Activated T-helper 1 cell treated with anti-CD3 and anti-CD28 coated beads, Interleukin-12 subunit alpha, Interleukin-12 subunit beta, Interleukin-2, Interleukin-4 antibody, amounts not matched to agents 30 ng/mL and 10 ng/mL and 1 ng/mL, durations not matched to agents 14 hours and 24 hours and 36 hours (primary cell): Measurements from ENCODE around the gene NKD2. TPM values are rescaled to one million over a fixed set of nuclear protein-coding genes. Genes with fewer than 3 reads are reported as not detected.
"Not testable (repeated sequence)": the region's sequence is repeated elsewhere in the genome, so short reads cannot be mapped to it uniquely, and the experiment has no call there.

Experiments
- DNase-seq: peaks from one replicate; pipeline ENCODE4 v3.0.0; 2021; ENCODE audit warnings: low spot score
- H3K27ac Mint-ChIP-seq: one replicate; pipeline ENCODE4 v1.8.0; 2021; ENCODE audit warnings: mild to moderate bottlenecking, mixed read lengths
- H3K27me3 Mint-ChIP-seq: one replicate; pipeline ENCODE4 v1.8.0; 2022; ENCODE audit warnings: mild to moderate bottlenecking, moderate library complexity, mixed read lengths; ENCODE audit not compliant: insufficient read depth
- H3K36me3 Mint-ChIP-seq: one replicate; pipeline ENCODE4 v1.8.0; 2021; ENCODE audit warnings: low read depth, mixed read lengths
- H3K4me1 Mint-ChIP-seq: one replicate; pipeline ENCODE4 v1.8.0; 2021; ENCODE audit warnings: low read depth, mixed read lengths
- H3K4me3 Mint-ChIP-seq: one replicate; pipeline ENCODE4 v1.8.0; 2021; ENCODE audit warnings: mild to moderate bottlenecking, moderate library complexity, mixed read lengths
- H3K9me3 Mint-ChIP-seq: one replicate; pipeline ENCODE4 v1.8.0; 2021; ENCODE audit warnings: mixed read lengths
- intact Hi-C: fragments of 100-400 bp; cut with micrococcal nuclease; formaldehyde crosslinking; loops from one replicate; pipeline ENCODE4 v1.15.1; 2024
- total RNA-seq: library from RNA; stranded (reverse); gene quantifications from 2 replicates; pipeline ENCODE4 v1.2.3, GENCODE V29; 2022

The NKD2 gene
- total RNA-seq, 1 donor from 2014 or later = 2.9 TPM

DNA sequence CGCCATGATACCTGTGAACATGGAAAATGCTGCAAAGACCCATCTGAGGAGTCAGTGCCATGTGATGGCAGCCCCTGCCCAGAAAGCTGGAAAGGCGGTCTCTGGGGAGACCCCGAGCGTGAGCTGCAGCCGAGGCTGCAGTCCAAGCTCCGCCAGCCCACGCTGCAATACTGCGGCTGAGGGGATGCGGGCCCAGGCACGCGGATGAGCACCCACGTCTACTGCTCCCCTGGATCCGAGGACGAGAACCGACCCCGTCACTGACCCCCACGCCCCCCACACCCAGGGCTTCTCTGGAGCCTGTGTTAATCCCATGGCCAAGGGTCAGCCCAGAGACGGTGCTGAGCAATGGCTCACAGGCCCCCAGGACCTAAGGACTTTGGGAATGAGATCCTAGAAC, 70.9 kb downstream of the NKD2 start:
- Mint-ChIP-seq H3K4me1 (no peaks in the 10 kb centered on the region), H3K36me3 (peaks cover 14% of the 10 kb centered on the region), H3K4me3 (no peak overlapping the region), H3K27me3 (no peaks in the 10 kb centered on the region), H3K27ac (no peak overlapping the region), H3K9me3 (no peaks in the 10 kb centered on the region)
- DNase-seq = no peak
- intact Hi-C loops = no loop called here

DNA sequence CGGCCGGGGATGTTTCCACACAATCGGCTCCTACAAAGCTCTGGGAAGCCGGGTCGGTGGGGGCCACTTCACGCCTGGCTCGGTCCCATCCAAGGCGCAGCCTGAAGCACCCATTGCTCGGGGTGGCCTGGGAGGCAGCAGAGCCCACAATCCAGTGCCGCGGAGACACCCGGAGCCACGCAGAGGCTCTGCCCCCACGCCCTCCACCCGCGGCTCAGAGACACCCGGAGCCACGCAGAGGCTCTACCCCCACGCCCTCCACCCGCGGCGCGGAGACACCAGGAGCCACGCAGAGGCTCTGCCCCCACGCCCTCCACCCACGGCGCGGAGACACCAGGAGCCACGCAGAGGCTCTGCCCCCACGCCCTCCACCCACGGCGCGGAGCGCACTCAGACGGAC, 71.4 kb downstream of the NKD2 start:
- no peak for DNase-seq
- no peaks in the 10 kb centered on the region for H3K9me3 Mint-ChIP-seq
- H3K36me3 Mint-ChIP-seq = peaks cover 15% of the 10 kb centered on the region
- intact Hi-C loops = no loop called here
- H3K4me3 Mint-ChIP-seq = no peak overlapping the region
- H3K4me1 Mint-ChIP-seq = no peaks in the 10 kb centered on the region
- no peak overlapping the region for H3K27ac Mint-ChIP-seq
- no peaks in the 10 kb centered on the region for H3K27me3 Mint-ChIP-seq

DNA sequence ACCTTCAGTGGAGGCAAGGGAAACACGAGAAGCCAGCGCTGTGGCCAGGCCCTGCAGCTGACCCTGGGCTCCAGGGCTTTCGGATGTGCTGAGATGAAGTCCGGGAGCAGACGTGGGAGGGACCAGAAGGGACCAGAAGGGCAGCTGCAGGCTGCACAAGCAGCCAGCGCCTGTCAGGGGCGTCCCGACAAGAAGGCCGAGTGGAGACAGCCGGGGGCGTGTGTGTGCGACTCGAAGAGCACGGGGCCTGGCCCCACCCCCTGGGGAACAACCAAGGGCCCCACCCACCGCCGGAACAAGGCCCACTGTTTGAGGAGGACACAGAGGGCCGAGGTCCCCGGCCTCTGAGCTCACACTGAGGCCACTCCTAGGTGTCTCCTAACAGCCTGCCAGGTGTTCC, 71.8 kb downstream of the NKD2 start:
- DNase-seq = no peak
- H3K27ac Mint-ChIP-seq = no peak overlapping the region

DNA sequence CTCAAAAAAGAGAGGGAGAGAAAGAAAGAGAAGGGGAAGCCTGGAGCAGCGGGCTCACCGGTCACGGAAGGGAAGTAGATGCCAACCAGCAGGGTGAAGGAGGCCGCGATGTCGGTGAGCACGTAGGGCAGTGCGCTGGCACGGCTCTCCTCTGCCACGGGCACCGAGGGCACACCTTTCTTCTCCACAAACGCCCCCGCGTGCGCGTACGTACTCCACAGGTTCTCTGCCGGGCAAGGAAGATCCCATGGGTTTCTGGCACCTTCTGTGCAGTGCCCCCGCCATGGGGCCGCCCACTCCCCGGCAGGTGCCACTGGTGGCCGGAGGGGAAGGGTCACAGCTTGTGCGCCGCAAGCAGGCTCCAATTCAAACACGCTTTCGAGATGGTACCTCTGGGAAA, 72.9 kb downstream of the NKD2 start:
- H3K9me3 Mint-ChIP-seq = no peaks in the 10 kb centered on the region
- H3K27me3 Mint-ChIP-seq = no peaks in the 10 kb centered on the region
- H3K4me1 Mint-ChIP-seq = no peaks in the 10 kb centered on the region

More for the DNA sequence above, 71.8 kb downstream of the NKD2 start:
- Mint-ChIP-seq H3K9me3 (no peaks in the 10 kb centered on the region), H3K36me3 (peaks cover 15% of the 10 kb centered on the region), H3K4me3 (no peak overlapping the region), H3K27me3 (no peaks in the 10 kb centered on the region), H3K4me1 (no peaks in the 10 kb centered on the region)
- intact Hi-C loops = no loop called here

DNA sequence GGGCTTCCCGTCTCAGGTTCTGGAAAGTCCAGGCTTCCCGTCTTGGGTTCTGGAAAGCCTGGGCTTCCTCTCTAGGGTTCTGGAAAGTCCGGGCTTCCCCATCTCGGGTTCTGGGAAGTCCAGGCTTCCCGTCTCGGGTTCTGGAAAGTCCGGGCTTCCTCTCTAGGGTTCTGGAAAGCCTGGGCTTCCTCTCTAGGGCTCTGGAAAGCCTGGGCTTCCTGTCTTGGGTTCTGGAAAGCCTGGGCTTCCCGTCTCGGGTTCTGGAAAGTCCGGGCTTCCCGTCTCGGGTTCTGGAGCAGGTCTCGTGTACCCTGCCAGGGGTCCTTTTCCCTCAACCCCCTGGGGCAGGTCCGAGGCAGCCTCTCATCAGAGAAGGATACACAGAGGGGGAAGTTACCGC, 74.4 kb downstream of the NKD2 start:
- DNase-seq, intact Hi-C loops, H3K4me3 Mint-ChIP-seq, H3K27ac Mint-ChIP-seq, H3K4me1 Mint-ChIP-seq, H3K9me3 Mint-ChIP-seq, H3K27me3 Mint-ChIP-seq: not testable (repeated sequence)
- H3K36me3 Mint-ChIP-seq = peaks cover 20% of the 10 kb centered on the region

More for the DNA sequence above, 72.9 kb downstream of the NKD2 start:
- Mint-ChIP-seq H3K4me3 (no peak overlapping the region), H3K27ac (no peak overlapping the region), H3K36me3 (peaks cover 20% of the 10 kb centered on the region)
- intact Hi-C loops = no loop called here
- no peak for DNase-seq

DNA sequence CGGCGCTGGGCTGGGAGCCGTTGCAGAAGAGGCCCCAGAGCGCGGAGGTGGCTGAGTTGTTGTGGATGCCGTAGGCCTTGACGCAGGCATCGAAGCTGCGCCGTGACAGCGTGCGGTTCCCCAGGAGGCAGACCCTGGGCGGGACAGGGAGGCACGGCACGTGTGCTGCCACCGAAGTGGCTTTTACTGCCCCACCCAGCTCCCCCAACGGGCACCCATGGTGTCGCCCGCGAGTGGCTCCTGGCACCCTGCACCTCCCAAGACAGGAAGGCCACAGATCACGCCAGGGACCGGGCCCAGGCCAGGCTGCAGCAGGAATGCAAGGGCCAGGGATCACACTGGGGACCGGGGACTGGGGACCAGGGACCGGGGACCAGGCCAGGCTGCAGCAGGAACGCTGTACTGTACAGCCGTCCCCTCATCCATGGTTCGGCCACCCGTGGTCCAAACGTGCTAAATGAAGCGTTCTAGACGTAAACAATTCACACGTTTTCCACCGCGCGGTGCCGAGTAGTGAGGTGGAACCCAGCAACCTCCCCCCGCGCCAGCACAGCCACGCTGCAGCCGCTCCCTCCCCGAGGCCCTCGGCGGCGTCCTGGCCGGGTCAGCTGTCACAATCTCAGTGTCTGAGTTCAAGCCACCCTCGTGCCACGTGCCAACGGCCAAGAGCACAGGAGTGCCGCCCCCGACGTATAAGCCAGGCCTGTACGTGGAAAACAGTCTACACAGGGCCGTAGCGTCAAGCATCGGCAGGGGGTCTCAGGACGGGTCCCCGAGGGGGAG, 75.4 kb downstream of the NKD2 start:
- H3K27me3 Mint-ChIP-seq = no peaks in the 10 kb centered on the region
- intact Hi-C loops = no loop called here
- DNase-seq = no peak
- H3K4me1 Mint-ChIP-seq = no peaks in the 10 kb centered on the region
- H3K27ac Mint-ChIP-seq = no peak overlapping the region
- H3K4me3 Mint-ChIP-seq = no peak overlapping the region
- H3K36me3 Mint-ChIP-seq = peaks cover 18% of the 10 kb centered on the region
- no peaks in the 10 kb centered on the region for H3K9me3 Mint-ChIP-seq

DNA sequence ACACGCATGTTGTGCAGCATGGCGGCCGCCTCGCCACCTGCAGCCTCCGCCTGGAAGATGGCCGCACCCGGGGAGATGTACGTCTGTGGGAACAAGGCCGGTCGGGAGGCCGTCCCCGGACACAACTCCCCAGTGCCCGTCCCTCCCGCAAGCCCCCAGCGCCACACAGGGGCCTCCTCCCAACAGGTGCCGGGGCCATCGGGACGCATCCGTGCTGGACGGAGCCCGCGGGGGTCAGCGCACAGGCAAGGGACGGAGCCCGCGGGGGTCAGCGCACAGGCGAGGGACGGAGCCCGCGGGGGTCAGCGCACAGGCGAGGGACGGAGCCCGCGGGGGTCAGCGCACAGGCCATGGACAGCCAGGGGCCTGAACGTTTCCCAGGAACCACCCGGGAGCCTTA, 76.8 kb downstream of the NKD2 start:
- Mint-ChIP-seq H3K4me1 (no peaks in the 10 kb centered on the region), H3K36me3 (peaks cover 18% of the 10 kb centered on the region), H3K27ac (no peak overlapping the region), H3K27me3 (peaks cover 2% of the 10 kb centered on the region), H3K9me3 (no peaks in the 10 kb centered on the region), H3K4me3 (no peak overlapping the region)
- intact Hi-C loops = no loop called here
- no peak for DNase-seq

DNA sequence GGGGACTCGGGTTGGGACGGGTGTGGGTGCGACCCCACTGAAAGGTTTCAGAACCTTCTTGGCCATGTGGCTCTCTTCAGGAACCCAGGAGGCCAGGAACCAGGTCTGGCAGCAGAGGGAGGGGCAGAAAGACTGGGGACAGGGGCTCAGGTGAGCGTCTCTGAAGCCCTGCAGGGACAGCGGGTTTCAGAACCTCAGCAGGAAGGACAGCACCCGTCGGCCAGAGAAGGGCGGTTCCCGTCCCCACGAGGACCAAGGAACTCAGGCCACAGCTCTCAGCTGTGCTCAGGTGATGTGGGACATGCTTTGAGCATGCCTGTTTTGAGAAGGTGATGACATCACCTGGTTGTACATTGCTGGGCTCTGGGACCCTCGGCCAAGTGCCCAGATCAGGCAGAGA, 77.5 kb downstream of the NKD2 start:
- Mint-ChIP-seq H3K27ac (no peak overlapping the region), H3K9me3 (no peaks in the 10 kb centered on the region), H3K27me3 (peaks cover 2% of the 10 kb centered on the region), H3K4me3 (no peak overlapping the region), H3K36me3 (peaks cover 13% of the 10 kb centered on the region), H3K4me1 (no peaks in the 10 kb centered on the region)
- no peak for DNase-seq
- intact Hi-C loops = no loop called here

DNA sequence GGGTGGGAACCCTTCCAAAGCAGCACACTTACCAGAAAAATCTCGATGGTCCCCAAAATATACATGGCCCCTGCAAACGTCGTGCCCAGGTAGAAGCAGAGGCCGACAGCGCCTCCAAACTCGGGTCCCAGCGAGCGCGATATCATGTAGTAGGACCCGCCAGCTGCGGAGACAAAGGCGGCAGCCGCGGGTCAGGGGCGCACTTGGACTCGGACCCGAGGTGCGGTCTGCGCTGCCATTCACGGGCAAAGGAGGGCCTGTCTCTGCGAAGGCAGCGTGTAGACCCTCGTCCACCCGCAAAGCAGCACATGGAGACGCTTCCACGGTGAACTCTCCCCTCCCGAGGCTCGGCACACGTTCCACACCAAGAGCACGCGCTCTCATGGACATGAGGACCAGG, 78.3 kb downstream of the NKD2 start:
- intact Hi-C loops = no loop called here
- Mint-ChIP-seq H3K9me3 (no peaks in the 10 kb centered on the region), H3K27ac (no peak overlapping the region)

DNA sequence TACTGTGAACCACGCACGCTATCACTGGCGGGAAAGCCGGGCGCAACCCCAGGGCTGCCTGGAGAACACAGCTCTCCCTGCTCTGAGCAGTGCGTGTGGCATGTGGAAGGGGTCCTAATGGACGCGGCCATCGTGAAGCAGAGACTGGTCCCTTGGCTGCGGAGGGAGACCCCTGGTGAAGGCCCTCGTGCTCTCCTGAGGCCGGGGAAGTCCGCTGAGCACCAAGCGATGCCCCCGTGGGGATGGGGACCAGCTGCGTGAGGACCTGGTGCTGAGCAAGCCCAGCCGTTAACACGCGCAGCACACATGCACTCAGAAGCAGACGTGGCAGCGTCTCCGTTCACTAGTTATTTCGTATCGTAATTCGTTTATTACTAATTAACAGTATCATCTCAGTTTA, 78.8 kb downstream of the NKD2 start:
- H3K4me3 Mint-ChIP-seq = no peak overlapping the region
- no peaks in the 10 kb centered on the region for H3K4me1 Mint-ChIP-seq
- peaks cover 2% of the 10 kb centered on the region for H3K27me3 Mint-ChIP-seq
- intact Hi-C loops = no loop called here
- no peak for DNase-seq
- H3K9me3 Mint-ChIP-seq = no peaks in the 10 kb centered on the region
- no peak overlapping the region for H3K27ac Mint-ChIP-seq
- peaks cover 11% of the 10 kb centered on the region for H3K36me3 Mint-ChIP-seq

More for the DNA sequence above, 78.3 kb downstream of the NKD2 start:
- Mint-ChIP-seq H3K36me3 (peaks cover 11% of the 10 kb centered on the region), H3K4me3 (no peak overlapping the region), H3K27me3 (peaks cover 2% of the 10 kb centered on the region), H3K4me1 (no peaks in the 10 kb centered on the region)
- DNase-seq = no peak

DNA sequence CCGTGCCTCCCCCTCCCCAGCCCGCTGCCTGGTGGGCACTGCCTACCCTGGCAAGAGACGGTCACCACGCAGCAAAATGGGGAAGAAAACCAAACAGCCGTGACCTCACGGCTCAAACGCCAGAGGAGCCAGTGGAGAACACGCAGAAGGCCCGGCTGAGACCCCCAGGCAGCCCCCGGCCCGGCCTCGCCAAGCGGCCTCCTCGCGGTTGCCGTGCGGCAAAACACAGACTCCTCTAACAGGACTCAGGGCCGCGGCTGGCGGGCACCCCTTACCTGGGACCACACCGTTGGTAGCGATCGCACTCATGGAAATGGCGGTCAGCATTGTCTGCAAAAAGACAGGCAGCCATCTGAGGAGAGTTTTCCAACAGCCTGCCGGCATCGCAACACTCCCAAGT, 79.4 kb downstream of the NKD2 start:
- intact Hi-C loops = no loop called here
- no peaks in the 10 kb centered on the region for H3K9me3 Mint-ChIP-seq
- peaks cover 2% of the 10 kb centered on the region for H3K27me3 Mint-ChIP-seq
- peaks cover 11% of the 10 kb centered on the region for H3K36me3 Mint-ChIP-seq
- no peak overlapping the region for H3K4me3 Mint-ChIP-seq
- DNase-seq = no peak
- no peaks in the 10 kb centered on the region for H3K4me1 Mint-ChIP-seq
- no peak overlapping the region for H3K27ac Mint-ChIP-seq
